A549 (cell line): ENCODE results near the gene INSL3.

Experiments used
- CEBPB ChIP-seq, 2 experiments: fragments of >200 bp in 1 of 2; sonication (Bioruptor Twin) in 1 of 2; formaldehyde crosslinking in 1 of 2; IDR thresholded peaks; 2 replicates each; pipeline ENCODE4 v1.6.1; 2012 to 2016
- CHD2 ChIP-seq: fragments of 150-350 bp; IDR thresholded peaks from 2 replicates; pipeline ENCODE4 v1.6.1; 2014; ENCODE audit warnings: low read length; ENCODE audit not compliant: partially characterized antibody
- HDAC2 ChIP-seq: fragments of 200-600 bp; sonication (generic); IDR thresholded peaks from 2 replicates; pipeline ENCODE4 v1.6.1; 2016
- HOXA7 ChIP-seq: fragments of 250-450 bp; sonication (Bioruptor Pico); IDR thresholded peaks from 2 replicates; pipeline ENCODE4 v1.5.0; 2020; ENCODE audit warnings: mild to moderate bottlenecking, moderate library complexity
- POLR2A ChIP-seq: IDR thresholded peaks from 2 replicates; pipeline ENCODE4 v1.6.1; 2012; ENCODE audit warnings: mild to moderate bottlenecking, low read length
- RAD21 ChIP-seq, 2 experiments: fragments of >200 bp in 1 of 2; sonication (Bioruptor Twin) in 1 of 2; formaldehyde crosslinking in 1 of 2; IDR thresholded peaks in 1 of 2; conservative IDR thresholded peaks in 1 of 2; 2 replicates in 1 of 2; 3 replicates in 1 of 2; pipeline ENCODE4 v1.6.1; 2012 to 2018; ENCODE audit warnings: inconsistent platforms in 1 of 2
- RARB ChIP-seq: fragments of 250-450 bp; sonication (Bioruptor Pico); IDR thresholded peaks from 2 replicates; pipeline ENCODE4 v1.8.0; 2021; ENCODE audit warnings: mild to moderate bottlenecking, moderate library complexity
- ZNF302 ChIP-seq: fragments of 250-450 bp; sonication (Bioruptor Pico); IDR thresholded peaks from 2 replicates; pipeline ENCODE4 v1.9.0; 2021; ENCODE audit warnings: inconsistent platforms, mild to moderate bottlenecking, moderate library complexity
- TF ChIP-seq, protein P1 (sequence below): fragments of >200 bp; sonication (Bioruptor Twin); formaldehyde crosslinking; IDR thresholded peaks from 3 replicates; pipeline ENCODE4 v1.5.1; 2016
- TF ChIP-seq, protein P2 (sequence below): fragments of 200-600 bp; sonication (generic); IDR thresholded peaks from 2 replicates; pipeline ENCODE4 v1.6.1; 2016; ENCODE audit warnings: antibody characterized with exemption, mild to moderate bottlenecking, moderate library complexity
- TF ChIP-seq, protein P3 (sequence below): IDR thresholded peaks from 2 replicates; pipeline ENCODE4 v1.6.1; 2012
- TF ChIP-seq, protein P4 (sequence below): fragments of 450-650 bp; IDR thresholded peaks from 2 replicates; pipeline ENCODE4 v1.6.1; 2014; ENCODE audit warnings: antibody characterized with exemption

DNA sequence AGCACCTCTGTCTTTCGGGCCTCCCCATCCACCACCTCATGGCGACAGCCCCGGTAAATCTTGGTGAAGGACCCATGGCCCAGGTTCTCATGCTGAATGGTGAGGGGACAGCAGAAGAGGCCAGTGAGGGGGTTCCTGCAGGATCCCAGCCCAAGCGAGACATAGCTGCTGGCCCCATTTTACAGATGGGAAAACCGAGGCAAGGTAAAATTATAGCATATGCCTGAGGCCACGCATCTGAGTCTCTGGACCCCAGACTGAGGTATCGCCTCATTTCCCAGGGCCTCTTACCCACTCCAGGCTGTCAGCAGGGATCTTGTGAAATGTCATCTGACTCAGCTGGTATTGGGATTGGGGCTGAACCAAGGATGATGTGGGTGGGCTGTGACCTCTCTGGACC, 16.7 kb upstream of the INSL3 start:
- TF ChIP-seq, protein P1, sequence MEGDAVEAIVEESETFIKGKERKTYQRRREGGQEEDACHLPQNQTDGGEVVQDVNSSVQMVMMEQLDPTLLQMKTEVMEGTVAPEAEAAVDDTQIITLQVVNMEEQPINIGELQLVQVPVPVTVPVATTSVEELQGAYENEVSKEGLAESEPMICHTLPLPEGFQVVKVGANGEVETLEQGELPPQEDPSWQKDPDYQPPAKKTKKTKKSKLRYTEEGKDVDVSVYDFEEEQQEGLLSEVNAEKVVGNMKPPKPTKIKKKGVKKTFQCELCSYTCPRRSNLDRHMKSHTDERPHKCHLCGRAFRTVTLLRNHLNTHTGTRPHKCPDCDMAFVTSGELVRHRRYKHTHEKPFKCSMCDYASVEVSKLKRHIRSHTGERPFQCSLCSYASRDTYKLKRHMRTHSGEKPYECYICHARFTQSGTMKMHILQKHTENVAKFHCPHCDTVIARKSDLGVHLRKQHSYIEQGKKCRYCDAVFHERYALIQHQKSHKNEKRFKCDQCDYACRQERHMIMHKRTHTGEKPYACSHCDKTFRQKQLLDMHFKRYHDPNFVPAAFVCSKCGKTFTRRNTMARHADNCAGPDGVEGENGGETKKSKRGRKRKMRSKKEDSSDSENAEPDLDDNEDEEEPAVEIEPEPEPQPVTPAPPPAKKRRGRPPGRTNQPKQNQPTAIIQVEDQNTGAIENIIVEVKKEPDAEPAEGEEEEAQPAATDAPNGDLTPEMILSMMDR: no peak
- no peak for TF ChIP-seq ZNF302
- no peak for TF ChIP-seq HDAC2
- TF ChIP-seq RAD21 (conservative IDR thresholded peaks at IDR 0.05 in 1 of 2, IDR thresholded peaks at IDR 0.05 in 1 of 2): no peak
- TF ChIP-seq HOXA7 (CRISPR knock-in tag): no peak
- TF ChIP-seq, protein P2, sequence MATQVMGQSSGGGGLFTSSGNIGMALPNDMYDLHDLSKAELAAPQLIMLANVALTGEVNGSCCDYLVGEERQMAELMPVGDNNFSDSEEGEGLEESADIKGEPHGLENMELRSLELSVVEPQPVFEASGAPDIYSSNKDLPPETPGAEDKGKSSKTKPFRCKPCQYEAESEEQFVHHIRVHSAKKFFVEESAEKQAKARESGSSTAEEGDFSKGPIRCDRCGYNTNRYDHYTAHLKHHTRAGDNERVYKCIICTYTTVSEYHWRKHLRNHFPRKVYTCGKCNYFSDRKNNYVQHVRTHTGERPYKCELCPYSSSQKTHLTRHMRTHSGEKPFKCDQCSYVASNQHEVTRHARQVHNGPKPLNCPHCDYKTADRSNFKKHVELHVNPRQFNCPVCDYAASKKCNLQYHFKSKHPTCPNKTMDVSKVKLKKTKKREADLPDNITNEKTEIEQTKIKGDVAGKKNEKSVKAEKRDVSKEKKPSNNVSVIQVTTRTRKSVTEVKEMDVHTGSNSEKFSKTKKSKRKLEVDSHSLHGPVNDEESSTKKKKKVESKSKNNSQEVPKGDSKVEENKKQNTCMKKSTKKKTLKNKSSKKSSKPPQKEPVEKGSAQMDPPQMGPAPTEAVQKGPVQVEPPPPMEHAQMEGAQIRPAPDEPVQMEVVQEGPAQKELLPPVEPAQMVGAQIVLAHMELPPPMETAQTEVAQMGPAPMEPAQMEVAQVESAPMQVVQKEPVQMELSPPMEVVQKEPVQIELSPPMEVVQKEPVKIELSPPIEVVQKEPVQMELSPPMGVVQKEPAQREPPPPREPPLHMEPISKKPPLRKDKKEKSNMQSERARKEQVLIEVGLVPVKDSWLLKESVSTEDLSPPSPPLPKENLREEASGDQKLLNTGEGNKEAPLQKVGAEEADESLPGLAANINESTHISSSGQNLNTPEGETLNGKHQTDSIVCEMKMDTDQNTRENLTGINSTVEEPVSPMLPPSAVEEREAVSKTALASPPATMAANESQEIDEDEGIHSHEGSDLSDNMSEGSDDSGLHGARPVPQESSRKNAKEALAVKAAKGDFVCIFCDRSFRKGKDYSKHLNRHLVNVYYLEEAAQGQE: no peak
- TF ChIP-seq, protein P3, sequence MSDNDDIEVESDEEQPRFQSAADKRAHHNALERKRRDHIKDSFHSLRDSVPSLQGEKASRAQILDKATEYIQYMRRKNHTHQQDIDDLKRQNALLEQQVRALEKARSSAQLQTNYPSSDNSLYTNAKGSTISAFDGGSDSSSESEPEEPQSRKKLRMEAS: no peak
- no peak for TF ChIP-seq CHD2
- no peak for TF ChIP-seq POLR2A
- TF ChIP-seq CEBPB (IDR thresholded peaks at IDR 0.05): no peak
- TF ChIP-seq, protein P4, sequence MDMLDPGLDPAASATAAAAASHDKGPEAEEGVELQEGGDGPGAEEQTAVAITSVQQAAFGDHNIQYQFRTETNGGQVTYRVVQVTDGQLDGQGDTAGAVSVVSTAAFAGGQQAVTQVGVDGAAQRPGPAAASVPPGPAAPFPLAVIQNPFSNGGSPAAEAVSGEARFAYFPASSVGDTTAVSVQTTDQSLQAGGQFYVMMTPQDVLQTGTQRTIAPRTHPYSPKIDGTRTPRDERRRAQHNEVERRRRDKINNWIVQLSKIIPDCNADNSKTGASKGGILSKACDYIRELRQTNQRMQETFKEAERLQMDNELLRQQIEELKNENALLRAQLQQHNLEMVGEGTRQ: no peak
- no peak for TF ChIP-seq RARB
